Measurements from ENCODE around the gene CRYBG1.
"Not testable (repeated sequence)": the region's sequence is repeated elsewhere in the genome, so short reads cannot be mapped to it uniquely, and the experiment has no call there.

CRYBG1 gene

GRCh38 chr6:106551155-106551554 lies 190.6 kb downstream of the CRYBG1 start:
- DNase-seq (ENCODE audit: extremely low spot score) = no peak
- TF ChIP-seq CTCF (IDR thresholded peaks at IDR 0.05; ENCODE audit: control extremely low read depth, extremely low read depth, low read depth, missing control alignments) = no peak
- POLR2A ChIA-PET = no interaction called here
- CTCF ChIA-PET = interaction anchor here (1.1 to 2.4 kb wide), 3 partner anchors 16 to 101 kb away, joined by 3 to 6 read pairs (median 3); no protein-coding TSS in a partner anchor

GRCh38 chr6:106553440-106553839 lies 192.9 kb downstream of the CRYBG1 start:
- ChIA-PET POLR2A (no interaction called here), CTCF (interaction anchor here (0.9 to 3.1 kb wide), 8 partner anchors 13 to 108 kb away, joined by 3 to 14 read pairs (median 5); no protein-coding TSS in a partner anchor)
- no peak for TF ChIP-seq CTCF (IDR thresholded peaks at IDR 0.05; ENCODE audit: control extremely low read depth, extremely low read depth, low read depth, missing control alignments)
- no peak for DNase-seq (ENCODE audit: extremely low spot score)

GRCh38 chr6:106555767-106556166 lies 195.2 kb downstream of the CRYBG1 start:
- POLR2A ChIA-PET = no interaction called here

GRCh38 chr6:106556368-106556960 lies 195.9 kb downstream of the CRYBG1 start:
- peak; percentile 54 for TF ChIP-seq CTCF (IDR thresholded peaks at IDR 0.05; ENCODE audit: control extremely low read depth, extremely low read depth, low read depth, missing control alignments)
- CTCF ChIA-PET = interaction anchor here (0.9 to 3.1 kb wide), 4 partner anchors 16 to 98 kb away, joined by 3 to 12 read pairs (median 4); no protein-coding TSS in a partner anchor
- DNase-seq (ENCODE audit: extremely low spot score) = no peak

More at GRCh38 chr6:106555767-106556166, 195.2 kb downstream of the CRYBG1 start:
- no peak for TF ChIP-seq CTCF (IDR thresholded peaks at IDR 0.05; ENCODE audit: control extremely low read depth, extremely low read depth, low read depth, missing control alignments)
- CTCF ChIA-PET = interaction anchor here (1.1 to 3.1 kb wide), 2 partner anchors 43 to 46 kb away, joined by 4 to 12 read pairs; no protein-coding TSS in a partner anchor
- no peak for DNase-seq (ENCODE audit: extremely low spot score)

GRCh38 chr6:106557837-106558236 lies 197.3 kb downstream of the CRYBG1 start:
- CTCF ChIA-PET = interaction anchor here (1.1 to 1.9 kb wide), 2 partner anchors 9 to 421 kb away, joined by 3 to 5 read pairs; no protein-coding TSS in a partner anchor
- no peak for TF ChIP-seq CTCF (IDR thresholded peaks at IDR 0.05; ENCODE audit: control extremely low read depth, extremely low read depth, low read depth, missing control alignments)
- POLR2A ChIA-PET = no interaction called here
- no peak for DNase-seq (ENCODE audit: extremely low spot score)

More at GRCh38 chr6:106556368-106556960, 195.9 kb downstream of the CRYBG1 start:
- POLR2A ChIA-PET = no interaction called here

- DNase-seq (ENCODE audit: extremely low spot score) = no peak
- CTCF ChIA-PET = interaction anchor here (1.1 to 16.6 kb wide), 3 partner anchors 9 to 421 kb away, joined by 3 to 292 read pairs (median 5); no protein-coding TSS in a partner anchor
- no peak for TF ChIP-seq CTCF (IDR thresholded peaks at IDR 0.05; ENCODE audit: control extremely low read depth, extremely low read depth, low read depth, missing control alignments)
- POLR2A ChIA-PET = no interaction called here
These were observed 197.8 kb downstream of the CRYBG1 start for GRCh38 chr6:106558364-106558763.

GRCh38 chr6:106559659-106560058 lies 199.1 kb downstream of the CRYBG1 start:
- ChIA-PET POLR2A (interaction anchor here (0.6 kb wide), 1 partner anchor 232 kb away, joined by 4 read pairs; no protein-coding TSS in a partner anchor), CTCF (interaction anchor here (1.9 to 16.6 kb wide), 2 partner anchors 114 to 420 kb away, joined by 5 to 292 read pairs; no protein-coding TSS in a partner anchor)
- DNase-seq (ENCODE audit: extremely low spot score) = not testable (repeated sequence)
